Esophagus muscularis mucosa (tissue), 3 donors: ENCODE results near the gene SPEG.

Experiments used
- POLR2A ChIP-seq: fragments of 450-650 bp; IDR thresholded peaks from one replicate; pipeline ENCODE4 v1.6.1; 2017; ENCODE audit warnings: antibody characterized with exemption, moderate library complexity, mild to moderate bottlenecking, low read depth
- POLR2AphosphoS5 ChIP-seq, 2 donors: sonication (generic); formaldehyde crosslinking; IDR thresholded peaks; one replicate each; pipeline ENCODE4 v1.6.1; 2017; ENCODE audit warnings: antibody characterized with exemption in 2 of 2
- TF ChIP-seq, protein P1 (sequence below), 3 experiments: fragments of 200-600 bp in 2 of 3; fragments of 450-650 bp in 1 of 3; sonication (generic) in 2 of 3; IDR thresholded peaks; one replicate each; pipeline ENCODE4 v1.5.1; 2017 to 2019; ENCODE audit warnings: antibody characterized with exemption in 3 of 3, mild to moderate bottlenecking in 2 of 3, moderate library complexity in 1 of 3

DNA sequence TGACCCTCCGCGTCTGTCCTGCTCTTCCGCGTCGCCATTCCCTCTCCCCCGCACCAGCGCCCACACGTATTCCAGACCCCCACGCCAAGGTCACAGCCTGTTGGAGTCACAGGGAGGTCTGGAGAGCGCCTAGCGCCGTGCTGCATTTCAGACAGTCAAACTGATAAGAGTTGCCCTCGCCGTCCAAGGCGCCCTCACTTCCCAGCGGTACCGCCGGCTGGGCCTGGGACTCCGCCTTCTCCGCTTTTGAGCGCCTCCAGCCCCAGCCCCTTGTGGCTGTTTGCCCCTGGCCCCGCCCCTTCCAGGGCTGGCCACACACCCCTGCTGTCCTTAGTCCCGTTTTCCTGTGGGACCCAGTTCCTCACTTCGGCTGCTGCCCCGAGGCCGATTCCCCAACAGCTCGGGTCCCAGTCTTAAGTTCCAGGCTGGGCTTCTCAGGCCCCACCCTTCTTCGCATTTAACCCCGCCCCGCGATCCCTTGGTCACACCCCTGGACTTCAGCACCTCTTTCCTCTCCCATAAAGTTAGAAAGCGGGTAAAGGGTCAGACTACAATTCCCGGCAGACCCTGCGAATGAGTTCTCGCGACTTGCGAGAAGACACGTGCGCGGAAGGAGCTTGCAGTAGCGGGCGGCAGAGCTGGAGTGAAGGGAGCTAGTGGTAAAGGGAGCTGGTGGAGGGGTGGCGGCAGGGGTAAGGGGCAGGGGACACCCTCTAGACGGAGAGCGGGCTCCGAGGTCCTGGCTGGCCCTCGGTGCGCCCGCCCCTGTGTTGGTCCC is 63.8 kb downstream of the SPEG start, which contains the start of gene GMPPA:
- TF ChIP-seq, protein P1, sequence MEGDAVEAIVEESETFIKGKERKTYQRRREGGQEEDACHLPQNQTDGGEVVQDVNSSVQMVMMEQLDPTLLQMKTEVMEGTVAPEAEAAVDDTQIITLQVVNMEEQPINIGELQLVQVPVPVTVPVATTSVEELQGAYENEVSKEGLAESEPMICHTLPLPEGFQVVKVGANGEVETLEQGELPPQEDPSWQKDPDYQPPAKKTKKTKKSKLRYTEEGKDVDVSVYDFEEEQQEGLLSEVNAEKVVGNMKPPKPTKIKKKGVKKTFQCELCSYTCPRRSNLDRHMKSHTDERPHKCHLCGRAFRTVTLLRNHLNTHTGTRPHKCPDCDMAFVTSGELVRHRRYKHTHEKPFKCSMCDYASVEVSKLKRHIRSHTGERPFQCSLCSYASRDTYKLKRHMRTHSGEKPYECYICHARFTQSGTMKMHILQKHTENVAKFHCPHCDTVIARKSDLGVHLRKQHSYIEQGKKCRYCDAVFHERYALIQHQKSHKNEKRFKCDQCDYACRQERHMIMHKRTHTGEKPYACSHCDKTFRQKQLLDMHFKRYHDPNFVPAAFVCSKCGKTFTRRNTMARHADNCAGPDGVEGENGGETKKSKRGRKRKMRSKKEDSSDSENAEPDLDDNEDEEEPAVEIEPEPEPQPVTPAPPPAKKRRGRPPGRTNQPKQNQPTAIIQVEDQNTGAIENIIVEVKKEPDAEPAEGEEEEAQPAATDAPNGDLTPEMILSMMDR (IDR thresholded peaks at IDR 0.05), result peak in 2 of 3 experiments; percentile 11 to 32
- TF ChIP-seq POLR2A, result peak; percentile 59
- TF ChIP-seq POLR2AphosphoS5 (IDR thresholded peaks at IDR 0.05), result peak; percentile 91 to 96
